HG02884 (cell line): ENCODE data around the gene NCEH1.

Experiments
- ATAC-seq: cut with Tn5 transposase; IDR thresholded peaks from one replicate; pipeline ENCODE4 v1.9.1; 2021; ENCODE audit warnings: mild to moderate bottlenecking, moderate library complexity; ENCODE audit not compliant: unreplicated experiment

Gene NCEH1

GRCh38 chr3:172591876-172592771, 118.7 kb downstream of the NCEH1 start:
- peak; percentile 85 for ATAC-seq

GRCh38 chr3:172591125-172591605, 119.7 kb downstream of the NCEH1 start:
- no peak for ATAC-seq

- ATAC-seq: no peak
Measured at GRCh38 chr3:172586436-172586835, 124.4 kb downstream of the NCEH1 start.

- ATAC-seq: no peak
Measured at GRCh38 chr3:172585954-172586353, 124.9 kb downstream of the NCEH1 start.

- ATAC-seq: no peak
Measured at GRCh38 chr3:172582712-172583111, 128.2 kb downstream of the NCEH1 start.

GRCh38 chr3:172581757-172582166, 129.1 kb downstream of the NCEH1 start:
- peak; percentile 33 for ATAC-seq

GRCh38 chr3:172580680-172581401, 130.0 kb downstream of the NCEH1 start:
- ATAC-seq: peak; percentile 81
